B cell (primary cell): ENCODE data around the gene VAV2. TPM values are rescaled to one million over a fixed set of nuclear protein-coding genes. Genes with fewer than 3 reads are reported as not detected.

Experiments used
- ATAC-seq: fragments of 200-7000 bp; cut with Tn5 transposase; one replicate; pipeline ENCODE4 v1.10.0; 2021; ENCODE audit warnings: low read depth, mild to moderate bottlenecking, moderate number of reproducible peaks, moderate library complexity
- CTCF ChIA-PET: fragments of 350-600 bp; sonication (Branson Sonifier 250); formaldehyde crosslinking; loops from one replicate; lab custom pipeline; 2021; ENCODE audit warnings: antibody characterized with exemption, inconsistent platforms; lab: Charles Lee
- POLR2A ChIA-PET: fragments of 350-600 bp; sonication (Branson Sonifier 250); formaldehyde crosslinking; loops from one replicate; lab custom pipeline; 2021; ENCODE audit warnings: antibody characterized with exemption; lab: Charles Lee
- DNase-seq: peaks from one replicate; pipeline ENCODE4 v3.0.0; 2013
- H2AFZ ChIP-seq: 2 replicates; pipeline ENCODE4 v1.6.1; 2012; ENCODE audit warnings: mild to moderate bottlenecking, low read depth, low read length; ENCODE audit not compliant: insufficient read depth, poor library complexity, severe bottlenecking
- H3K27ac ChIP-seq, 2 donors: 1 replicate in 1 of 2; 2 replicates in 1 of 2; pipeline ENCODE4 v1.5.1; 2012 to 2013; ENCODE audit warnings: low read length in 2 of 2, mild to moderate bottlenecking in 2 of 2, moderate library complexity in 1 of 2
- H3K27me3 ChIP-seq, 4 experiments: fragments of 200-600 bp in 1 of 4; sonication (generic) in 1 of 4; replicated peaks in 1 of 4; 1 replicate in 2 of 4; 2 replicates in 2 of 4; pipeline versions ENCODE4 v1.6.1 to v1.7.0; 2013 to 2016; ENCODE audit warnings: low read length in 3 of 4, mild to moderate bottlenecking in 2 of 4, mixed read lengths in 1 of 4, moderate library complexity in 1 of 4; ENCODE audit not compliant: insufficient read depth in 4 of 4, control insufficient read depth in 3 of 4; ENCODE audit errors: control extremely low read depth in 1 of 4
- H3K36me3 ChIP-seq, 2 experiments: replicated peaks in 1 of 2; 1 replicate in 1 of 2; 2 replicates in 1 of 2; pipeline versions ENCODE4 v1.6.1 to v1.7.1; 2013; ENCODE audit warnings: low read length in 1 of 2; ENCODE audit not compliant: insufficient read depth in 2 of 2, control insufficient read depth in 1 of 2; ENCODE audit errors: control extremely low read depth in 1 of 2, extremely low read depth in 1 of 2
- H3K4me1 ChIP-seq, 2 donors: fragments of 200-600 bp in 1 of 2; sonication (generic) in 1 of 2; 1 replicate in 1 of 2; 2 replicates in 1 of 2; pipeline versions ENCODE4 v1.5.1 to v1.6.1; 2013 to 2017; ENCODE audit warnings: low read length in 2 of 2; ENCODE audit not compliant: control insufficient read depth in 2 of 2, insufficient read depth in 2 of 2
- H3K4me2 ChIP-seq: replicated peaks from 2 replicates; pipeline ENCODE3; 2012; ENCODE audit warnings: mild to moderate bottlenecking, low read depth, low read length; ENCODE audit not compliant: poor library complexity, severe bottlenecking
- H3K4me3 ChIP-seq, 5 experiments: fragments of 200-600 bp in 1 of 5; sonication (generic) in 1 of 5; 1 replicate in 3 of 5; 2 replicates in 2 of 5; pipeline versions ENCODE4 v1.5.1 to v1.7.0; 2011 to 2016; ENCODE audit warnings: low read length in 4 of 5, mild to moderate bottlenecking in 4 of 5, low read depth in 2 of 5, control low read depth in 1 of 5, moderate library complexity in 1 of 5; ENCODE audit not compliant: insufficient read depth in 1 of 5; ENCODE audit errors: control extremely low read depth in 1 of 5, extremely low read depth in 1 of 5
- H3K79me2 ChIP-seq: fragments of 200-600 bp; sonication (generic); one replicate; pipeline ENCODE4 v1.6.0; 2016; ENCODE audit warnings: low read length; ENCODE audit not compliant: control insufficient read depth, insufficient read depth
- H3K9ac ChIP-seq: fragments of 200-600 bp; sonication (generic); 2 replicates; pipeline ENCODE4 v1.6.1; 2017; ENCODE audit warnings: mild to moderate bottlenecking, low read length, moderate library complexity
- H3K9me3 ChIP-seq, 3 donors: one replicate each; pipeline versions ENCODE4 v1.6.1 to v1.7.1; 2013; ENCODE audit warnings: low read length in 2 of 3; ENCODE audit not compliant: control insufficient read depth in 2 of 3, insufficient read depth in 1 of 3; ENCODE audit errors: control extremely low read depth in 1 of 3
- H4K20me1 ChIP-seq: 2 replicates; pipeline ENCODE4 v1.6.0; 2012; ENCODE audit warnings: mild to moderate bottlenecking, low read length; ENCODE audit not compliant: insufficient read depth, control insufficient read depth, poor library complexity, severe bottlenecking
- H3K27ac Mint-ChIP-seq: one replicate; pipeline ENCODE4 v1.8.0; 2021; ENCODE audit warnings: mixed read lengths
- H3K27me3 Mint-ChIP-seq: one replicate; pipeline ENCODE4 v1.8.0; 2021; ENCODE audit warnings: mixed read lengths
- H3K4me1 Mint-ChIP-seq: one replicate; pipeline ENCODE4 v1.8.0; 2021; ENCODE audit warnings: mixed read lengths
- H3K4me3 Mint-ChIP-seq: one replicate; pipeline ENCODE4 v1.8.0; 2021; ENCODE audit warnings: mixed read lengths
- H3K9me3 Mint-ChIP-seq: one replicate; pipeline ENCODE4 v1.8.0; 2022; ENCODE audit warnings: mixed read lengths; ENCODE audit not compliant: insufficient read depth
- CTCF ChIP-seq: fragments of 200-600 bp; IDR thresholded peaks from one replicate; pipeline ENCODE4 v1.8.0; 2022; ENCODE audit warnings: antibody characterized with exemption, mild to moderate bottlenecking
- EZH2 ChIP-seq: IDR thresholded peaks from 2 replicates; pipeline ENCODE4 v1.6.1; 2012; ENCODE audit warnings: borderline replicate concordance, low read depth, mild to moderate bottlenecking, moderate library complexity, low read length; ENCODE audit not compliant: insufficient read depth, poor library complexity, severe bottlenecking
- WGBS: methylation state at CpG from one replicate; pipeline ENCODE4 v1.1.5; 2013; ENCODE audit warnings: missing lambda C conversion rate; ENCODE audit not compliant: insufficient coverage; 5-methylcytosine and 5-hydroxymethylcytosine counted together
- intact Hi-C: fragments of 100-400 bp; cut with micrococcal nuclease; formaldehyde crosslinking; loops from one replicate; pipeline ENCODE4 v1.10.0; 2022
- polyA plus RNA-seq: library from polyadenylated mRNA; depleted of rRNA; stranded (reverse); fragments of >200 nt; gene quantifications from 2 replicates; pipeline ENCODE4 v1.2.3, GENCODE V29; 2012
- total RNA-seq, 2 donors: library from RNA; stranded (reverse); fragments of 120-200 nt in 1 of 2; gene quantifications; 1 replicate in 1 of 2; 2 replicates in 1 of 2; pipeline versions ENCODE4 v1.2.3 to v1.2.4, GENCODE V29; 2013 to 2022

Gene VAV2
- total and polyA plus RNA-seq, 2 donors (not counting 1 experiment from before 2014, with no cell fraction given), result 34.4 to 128 TPM

- Histone ChIP-seq H2AFZ (no peak overlapping the region), H3K27me3 (no peaks in the 10 kb centered on the region), H4K20me1 (peaks cover 96% of the 10 kb centered on the region), H3K9me3 (peaks cover 0 to 9% (median 0%) of the 10 kb centered on the region in 3 donors), H3K9ac (no peak overlapping the region), H3K4me3 (no peak overlapping the region), H3K36me3 (no peaks in the 10 kb centered on the region), H3K4me2 (peak overlapping the region; percentile 42), H3K4me1 (peaks cover 11 to 16% of the 10 kb centered on the region in 2 donors), H3K27ac (no peak overlapping the region), H3K79me2 (peaks cover 96% of the 10 kb centered on the region)
- H3K27ac Mint-ChIP-seq, result peak overlapping the region; percentile 38
- DNase-seq (no peak), ATAC-seq (no peak)
- POLR2A ChIA-PET, result interaction anchor here (0.6 to 0.9 kb wide), 2 partner anchors 92 to 103 kb away, joined by 3 to 4 read pairs; no protein-coding TSS in a partner anchor
- peaks cover 36% of the 10 kb centered on the region for H3K4me1 Mint-ChIP-seq
- CTCF ChIA-PET, result interaction anchor here (1.3 to 2.1 kb wide), 3 partner anchors 88 to 124 kb away, joined by 4 to 6 read pairs (median 5); no protein-coding TSS in a partner anchor
- TF ChIP-seq CTCF (no peak), EZH2 (no peak)
- H3K27me3 Mint-ChIP-seq, result no peaks in the 10 kb centered on the region
- peak overlapping the region; percentile 61 for H3K4me3 Mint-ChIP-seq
- intact Hi-C loops, result no loop called here
- H3K9me3 Mint-ChIP-seq, result no peaks in the 10 kb centered on the region
- WGBS, result 96% methylated on average over 10 of the region's 12 CpGs
These were observed 121.2 kb downstream of the VAV2 start for GRCh38 chr9:133870598-133871595.
